GM12864 (cell line): ENCODE results near the gene ADAM23.

Source experiments
- DNase-seq: peaks from one replicate; pipeline ENCODE4 v3.0.0-alpha.2; 2011; ENCODE audit warnings: low read depth
- H3K4me3 ChIP-seq: 2 replicates; pipeline ENCODE4 v1.5.1; 2011; ENCODE audit warnings: mild to moderate bottlenecking, low read depth, low read length, control low read depth
- CTCF ChIP-seq: IDR thresholded peaks from 2 replicates; pipeline ENCODE4 v1.5.1; 2011; ENCODE audit warnings: low read depth, mild to moderate bottlenecking, moderate library complexity, low read length, control low read depth, inconsistent platforms; ENCODE audit errors: missing control alignments

Gene ADAM23

GRCh38 chr2:206570199-206570598 is 126.9 kb downstream of the ADAM23 start:
- no peak for TF ChIP-seq CTCF
- no peak overlapping the region for H3K4me3 ChIP-seq
- no peak for DNase-seq

- no peak for DNase-seq
- no peak overlapping the region for H3K4me3 ChIP-seq
- TF ChIP-seq CTCF, result no peak
Measured at GRCh38 chr2:206572725-206573124, 129.4 kb downstream of the ADAM23 start.

- no peak for TF ChIP-seq CTCF
- DNase-seq, result no peak
- H3K4me3 ChIP-seq, result no peak overlapping the region
Measured at GRCh38 chr2:206573793-206574192, 130.5 kb downstream of the ADAM23 start.

- no peak for TF ChIP-seq CTCF
- no peak for DNase-seq
- H3K4me3 ChIP-seq, result no peak overlapping the region
Measured at GRCh38 chr2:206584323-206585116, 141.2 kb downstream of the ADAM23 start.

- H3K4me3 ChIP-seq, result no peak overlapping the region
- no peak for TF ChIP-seq CTCF
- no peak for DNase-seq
Measured at GRCh38 chr2:206585335-206585734, 142.0 kb downstream of the ADAM23 start.

GRCh38 chr2:206586609-206587008 is 143.3 kb downstream of the ADAM23 start:
- H3K4me3 ChIP-seq, result no peak overlapping the region
- TF ChIP-seq CTCF, result no peak
- DNase-seq, result no peak

GRCh38 chr2:206597717-206598218 is 154.4 kb downstream of the ADAM23 start:
- no peak overlapping the region for H3K4me3 ChIP-seq
- no peak for TF ChIP-seq CTCF
- DNase-seq, result no peak
